Activated B cell treated with CpG ODN at 0.5 μM for 24 hours (primary cell): ENCODE measurements around the gene DAPP1. TPM values are rescaled to one million over a fixed set of nuclear protein-coding genes. Genes with fewer than 3 reads are reported as not detected.

Experiments used
- total RNA-seq: library from RNA; stranded (reverse); gene quantifications from 2 replicates; pipeline ENCODE4 v1.2.3, GENCODE V29; 2022

The DAPP1 gene
- total RNA-seq, 1 donor from 2014 or later = 144 TPM

Other genes starting within 250 kb of the DAPP1 start
- 0.27 TPM in 1 of 2 replicates, not detected in the other for gene MTTP, start 242.0 kb upstream of the DAPP1 start, total RNA-seq
- not detected in 2 replicates for gene C4orf54, start 159.0 kb upstream of the DAPP1 start, total RNA-seq
- 21.9 and 23.8 TPM in 2 replicates for gene LAMTOR3, start 77.6 kb downstream of the DAPP1 start, total RNA-seq
- 44.7 and 48.8 TPM in 2 replicates for gene DNAJB14, start 129.8 kb downstream of the DAPP1 start, total RNA-seq
- gene H2AZ1, start 133.4 kb downstream of the DAPP1 start, total RNA-seq = 122 and 131 TPM in 2 replicates